Activated CD4-positive, alpha-beta T cell treated with anti-CD3 and anti-CD28 coated beads, Interleukin-2, amount 50 U/mL, for 16 hours (primary cell): ENCODE results near the gene MTNR1A.
"Not testable (repeated sequence)": the region's sequence is repeated elsewhere in the genome, so short reads cannot be mapped to it uniquely, and the experiment has no call there.

ENCODE experiments used
- DNase-seq: peaks from one replicate; pipeline ENCODE4 v3.0.0-alpha.2; 2020

The MTNR1A gene

DNA sequence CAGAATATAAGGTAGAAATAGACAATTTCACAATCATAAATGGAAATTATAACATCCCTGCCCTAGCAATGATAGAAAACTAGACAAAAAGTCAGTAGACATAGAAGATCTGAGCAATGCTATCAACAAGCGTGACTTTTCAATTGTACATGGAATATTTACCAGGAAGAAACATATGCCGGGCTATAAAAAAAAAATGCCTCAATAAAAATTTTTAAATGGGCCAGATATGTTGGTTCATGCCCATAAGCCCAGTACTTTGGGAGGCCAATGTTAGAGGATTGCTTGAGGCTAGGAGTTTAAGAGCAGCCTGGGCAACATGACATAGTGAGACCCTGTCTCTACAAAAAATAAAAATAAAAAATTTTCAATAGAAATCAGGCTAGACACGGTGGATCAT lies 5.3 kb upstream of the MTNR1A start:
- no peak for DNase-seq

DNA sequence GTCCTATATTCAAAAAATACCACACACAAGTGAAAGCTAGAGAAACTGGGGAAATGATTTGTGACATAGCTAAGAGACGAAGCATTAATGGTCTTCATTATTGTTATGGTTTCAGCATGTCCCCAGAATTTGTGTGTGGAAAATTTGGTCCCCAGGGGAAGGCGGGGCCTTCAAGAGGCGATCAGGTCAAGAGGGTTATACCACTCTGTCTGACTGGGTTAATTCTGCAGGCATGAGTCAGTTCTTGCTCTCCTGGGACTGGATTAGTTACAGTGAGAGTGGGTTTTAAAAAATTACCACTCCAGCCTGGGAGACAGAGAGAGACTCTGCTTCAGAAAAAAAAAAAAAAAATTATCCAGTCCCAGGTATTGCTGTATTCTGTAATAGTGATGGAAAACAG lies 2.1 kb upstream of the MTNR1A start:
- no peak for DNase-seq

DNA sequence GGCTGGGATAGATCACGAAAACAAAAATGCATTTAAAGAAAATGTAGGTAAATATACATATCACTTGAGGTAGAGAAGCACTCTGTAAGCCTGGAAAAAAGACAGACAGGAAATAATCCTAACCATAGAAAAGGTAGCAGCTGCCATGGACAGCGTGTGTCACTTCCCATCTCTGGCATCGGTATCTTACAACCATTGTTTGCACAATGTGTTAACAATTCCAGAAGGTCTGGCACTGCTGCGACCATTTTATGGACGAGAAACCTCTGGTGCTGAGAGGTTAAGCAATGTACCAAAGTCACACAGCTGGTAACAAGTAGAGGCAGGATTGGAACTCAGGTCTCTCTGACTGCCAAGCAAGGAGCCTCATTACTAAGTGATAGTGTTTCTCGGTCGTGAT lies 1.7 kb upstream of the MTNR1A start:
- DNase-seq, result no peak

- DNase-seq, result no peak
These were observed 841 bp downstream of the MTNR1A start for GRCh38 chr4:186554539-186554913.

DNA sequence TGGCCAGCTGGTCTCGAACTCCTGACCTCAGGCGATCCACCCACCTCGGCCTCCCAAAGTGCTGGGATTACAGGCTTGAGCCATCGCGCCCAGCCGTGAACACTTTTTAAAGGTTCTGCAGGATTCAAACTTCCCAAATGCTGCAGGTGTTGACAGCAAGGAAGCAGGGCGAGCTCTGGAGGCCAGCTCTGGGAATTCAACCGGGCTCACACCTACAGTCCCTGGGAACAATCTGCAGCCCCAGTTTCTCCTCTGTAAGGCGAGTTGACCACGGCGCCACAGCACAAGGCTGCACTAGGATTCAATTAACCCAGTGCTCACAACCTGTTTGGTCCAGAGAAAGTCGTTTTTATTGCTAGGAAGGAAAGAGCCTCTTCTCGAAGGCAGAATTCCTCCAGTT lies 1.6 kb downstream of the MTNR1A start:
- no peak for DNase-seq

GRCh38 chr4:186551849-186552248 lies 3.5 kb downstream of the MTNR1A start:
- no peak for DNase-seq

DNA sequence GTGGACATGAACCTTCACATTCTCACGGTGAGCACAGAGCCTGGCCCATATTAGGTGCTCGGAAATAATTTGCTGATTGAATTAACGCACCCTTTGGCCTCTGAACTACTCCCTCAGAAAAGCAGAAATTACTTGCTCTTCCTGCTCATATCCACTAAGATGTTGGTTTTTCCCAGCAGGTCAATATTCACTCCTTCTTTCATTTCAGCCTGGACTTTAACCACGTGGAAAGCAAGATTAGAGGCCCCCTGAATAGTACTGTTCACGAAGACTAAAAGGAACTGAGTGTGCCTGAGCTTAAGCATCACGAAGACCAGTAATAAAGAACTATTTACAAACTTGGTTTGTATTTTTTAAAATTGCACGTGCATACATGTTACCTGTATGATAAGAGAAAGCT lies 9.9 kb downstream of the MTNR1A start:
- DNase-seq, result no peak

- DNase-seq, result no peak
These were observed 12.2 kb downstream of the MTNR1A start for GRCh38 chr4:186543206-186543605.

DNA sequence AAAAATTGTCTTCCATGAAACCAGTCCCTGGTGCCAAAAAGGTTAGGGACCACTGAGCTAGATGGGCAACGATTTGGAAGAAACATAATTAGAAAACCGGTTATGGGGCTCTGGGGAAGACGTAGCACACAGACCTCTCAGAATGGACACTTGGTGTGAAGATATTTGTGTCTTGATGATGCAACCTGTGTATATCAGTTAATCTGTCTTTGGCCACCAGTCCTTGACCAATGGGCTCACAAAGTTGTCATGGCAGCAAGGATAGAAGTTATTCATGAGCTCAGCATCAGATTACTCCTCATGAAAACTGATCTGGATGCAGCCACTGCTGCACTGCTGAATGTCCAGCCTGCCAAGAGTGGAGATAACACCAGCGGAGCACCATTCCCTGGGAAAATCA lies 13.6 kb downstream of the MTNR1A start:
- DNase-seq, result no peak

GRCh38 chr4:186537843-186538521 lies 17.4 kb downstream of the MTNR1A start:
- no peak for DNase-seq

DNA sequence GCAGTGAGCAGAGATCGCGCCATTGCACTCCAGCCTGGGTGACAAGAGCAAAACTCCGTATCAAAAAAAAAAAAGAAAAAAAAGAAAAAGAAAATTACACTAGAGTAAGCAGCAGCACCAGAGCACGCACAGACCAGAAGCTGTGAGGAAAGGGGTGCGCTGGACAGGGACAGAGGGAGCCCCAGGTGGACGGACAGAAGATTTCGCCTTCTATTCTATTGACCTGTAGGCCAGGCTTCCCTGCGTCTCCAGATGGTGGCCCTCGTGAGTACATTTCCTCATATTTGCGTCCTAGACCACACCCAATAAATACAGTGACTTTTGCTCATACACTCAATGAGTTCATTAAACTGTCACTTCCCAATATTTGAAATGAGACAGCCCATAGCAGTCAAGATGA lies 19.1 kb downstream of the MTNR1A start:
- no peak for DNase-seq

- no peak for DNase-seq
These were observed 21.3 kb downstream of the MTNR1A start for GRCh38 chr4:186534056-186534455.

- not testable (repeated sequence) for DNase-seq
These were observed 31.4 kb downstream of the MTNR1A start for GRCh38 chr4:186523927-186524326.

DNA sequence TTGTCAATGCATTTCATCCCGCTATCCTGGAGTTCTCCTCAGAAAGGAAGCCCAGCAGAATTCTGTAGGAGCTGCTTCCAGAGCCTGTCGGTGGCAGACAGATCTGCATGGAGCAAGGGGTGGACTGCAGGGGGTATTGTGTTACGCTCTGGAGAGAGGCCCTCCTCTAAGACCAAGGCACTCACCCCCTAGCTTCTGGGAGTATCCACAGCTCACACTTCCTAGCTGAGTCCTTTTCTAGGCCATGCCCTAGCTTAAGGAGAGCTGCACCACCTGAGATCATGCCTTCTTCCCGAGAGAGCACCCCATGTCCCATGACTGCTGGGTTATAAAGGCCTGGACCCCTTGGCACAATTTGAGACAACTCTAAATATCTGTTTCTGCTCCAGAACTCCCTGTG lies 39.1 kb downstream of the MTNR1A start:
- DNase-seq, result no peak

DNA sequence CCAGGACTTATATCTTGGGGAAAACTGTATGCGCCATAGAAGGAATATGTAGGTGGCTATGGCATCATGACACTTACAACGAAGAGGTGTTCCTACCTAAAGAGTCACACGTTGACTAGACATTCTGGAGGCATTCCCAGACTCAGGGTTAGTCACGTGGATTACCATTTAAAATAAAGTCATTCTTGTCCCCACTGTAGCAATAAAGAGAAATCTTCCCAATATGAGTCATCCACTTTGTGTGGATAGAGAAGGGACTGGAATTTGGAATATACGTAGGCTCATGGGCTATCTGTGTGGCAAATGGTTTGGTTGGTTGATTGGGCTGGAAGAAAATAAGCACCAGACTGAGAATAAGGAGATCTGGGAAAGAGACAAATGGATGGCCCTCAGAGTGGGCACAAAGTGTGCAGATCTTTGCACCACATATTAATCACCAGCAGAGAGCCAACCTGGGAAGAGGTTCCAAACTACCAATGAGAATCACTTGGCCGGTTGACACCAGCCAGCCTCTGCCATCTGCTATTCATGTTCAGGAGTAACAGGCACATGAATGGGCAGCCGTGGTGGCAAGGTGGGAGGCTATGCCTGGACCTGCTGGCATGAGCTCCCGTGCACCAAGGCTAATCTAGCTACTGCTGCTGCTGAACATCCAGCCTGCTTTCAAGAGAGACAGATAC lies 41.0 kb downstream of the MTNR1A start:
- no peak for DNase-seq

DNA sequence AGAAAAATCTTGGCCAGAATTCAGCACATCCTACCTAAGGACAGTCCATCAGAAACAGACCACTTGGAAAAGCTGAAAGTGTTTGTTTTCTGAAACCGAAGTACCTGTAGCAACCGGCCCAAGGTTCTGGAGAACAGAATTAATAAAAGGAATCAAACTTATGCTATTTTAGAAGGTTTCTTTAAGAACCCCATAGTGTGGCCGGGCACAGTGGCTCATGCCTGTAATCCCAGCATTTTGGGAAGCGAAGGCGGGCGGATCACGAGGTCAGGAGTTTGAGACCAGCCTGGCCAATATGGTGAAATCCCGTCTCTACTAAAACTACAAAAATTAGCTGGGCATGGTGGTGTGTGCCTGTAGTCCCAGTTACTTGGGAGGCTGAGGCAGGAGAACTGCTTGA lies 50.6 kb downstream of the MTNR1A start:
- not testable (repeated sequence) for DNase-seq

DNA sequence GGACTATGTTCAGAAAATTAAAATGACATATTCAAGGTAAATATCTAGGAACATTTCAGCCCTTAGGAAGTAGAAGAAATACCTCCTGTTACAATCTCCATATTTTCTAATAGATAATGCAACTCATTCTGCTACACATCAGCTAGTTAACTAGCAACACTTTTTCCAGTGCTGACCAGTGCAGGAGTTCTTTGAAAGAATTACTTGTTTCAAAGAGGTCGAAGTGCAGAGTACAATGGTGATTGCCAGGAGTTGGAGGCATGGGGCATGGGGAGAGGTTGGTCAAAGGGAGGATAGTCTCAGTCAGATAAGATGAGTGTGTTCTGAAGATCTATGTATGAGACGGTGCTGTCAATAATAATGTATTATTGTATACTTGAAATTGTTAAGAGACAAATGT lies 53.1 kb downstream of the MTNR1A start:
- no peak for DNase-seq

- DNase-seq, result no peak
These were observed 53.8 kb downstream of the MTNR1A start for GRCh38 chr4:186501554-186501953.

DNA sequence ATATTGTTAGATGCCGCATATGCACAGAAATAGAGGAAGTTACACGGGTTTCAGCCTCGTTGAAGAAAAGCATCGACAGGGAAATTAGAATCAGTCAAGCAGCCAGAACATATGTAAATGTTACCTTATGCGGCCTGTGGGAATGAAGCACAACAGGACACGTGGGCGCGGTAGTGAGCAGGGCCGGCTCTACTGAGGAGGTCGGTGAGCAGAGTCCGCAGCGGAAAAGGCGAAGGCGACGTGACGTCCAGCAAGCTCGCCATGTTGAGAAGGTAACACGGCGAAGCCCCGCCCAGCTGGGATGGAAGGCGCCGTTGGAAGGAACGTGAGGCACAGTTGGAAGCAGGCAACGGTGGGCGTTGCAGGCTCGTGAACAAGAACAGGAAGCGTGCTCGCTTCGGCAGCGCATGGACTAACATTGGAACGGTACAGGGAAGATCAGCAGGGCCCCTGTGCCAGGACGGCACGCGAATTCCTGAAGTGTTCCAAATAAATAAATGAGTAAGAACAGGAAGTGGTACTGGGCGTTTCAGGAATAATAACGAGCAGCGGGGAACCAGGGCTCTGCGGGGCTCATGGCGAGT lies 54.6 kb downstream of the MTNR1A start:
- DNase-seq, result no peak

GRCh38 chr4:186499467-186499866 lies 55.9 kb downstream of the MTNR1A start:
- no peak for DNase-seq

DNA sequence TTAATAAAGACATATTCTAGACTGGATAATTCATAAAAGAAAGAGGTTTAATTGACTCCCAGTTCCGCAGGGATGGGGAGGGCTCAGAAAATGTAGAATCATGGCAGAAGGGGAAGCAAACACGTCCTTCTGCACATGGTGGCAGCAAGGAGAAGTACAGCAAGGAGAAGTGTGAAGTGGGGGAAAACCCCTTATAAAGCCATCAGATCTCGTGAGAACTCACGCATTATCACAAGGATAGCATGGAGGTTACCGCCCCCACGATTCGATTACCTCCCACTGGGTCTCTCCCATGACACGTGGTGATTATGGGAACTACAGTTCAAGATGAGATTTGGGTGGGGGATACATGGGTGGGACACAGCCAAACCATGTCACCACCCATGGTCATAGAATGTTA lies 58.3 kb downstream of the MTNR1A start:
- DNase-seq, result no peak

DNA sequence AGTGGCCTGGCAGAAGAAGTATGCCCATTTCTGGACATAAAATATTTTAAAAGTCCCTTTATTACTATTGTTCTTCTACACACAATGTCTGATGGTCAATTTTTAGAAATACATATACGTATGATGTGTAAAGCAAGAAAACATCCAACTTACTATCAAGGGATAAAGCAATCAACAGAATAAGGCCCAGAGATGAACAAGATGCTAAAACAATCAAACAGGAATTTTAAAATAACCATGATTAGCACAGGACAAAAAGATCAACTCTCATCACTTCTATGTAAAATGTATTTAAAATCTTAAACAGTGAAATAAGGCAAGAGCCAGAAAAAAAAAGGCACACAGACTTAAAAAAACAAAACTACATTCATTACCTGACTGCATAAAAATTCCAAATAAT lies 60.9 kb downstream of the MTNR1A start:
- no peak for DNase-seq

GRCh38 chr4:186487726-186488125 lies 67.6 kb downstream of the MTNR1A start:
- DNase-seq, result no peak

DNA sequence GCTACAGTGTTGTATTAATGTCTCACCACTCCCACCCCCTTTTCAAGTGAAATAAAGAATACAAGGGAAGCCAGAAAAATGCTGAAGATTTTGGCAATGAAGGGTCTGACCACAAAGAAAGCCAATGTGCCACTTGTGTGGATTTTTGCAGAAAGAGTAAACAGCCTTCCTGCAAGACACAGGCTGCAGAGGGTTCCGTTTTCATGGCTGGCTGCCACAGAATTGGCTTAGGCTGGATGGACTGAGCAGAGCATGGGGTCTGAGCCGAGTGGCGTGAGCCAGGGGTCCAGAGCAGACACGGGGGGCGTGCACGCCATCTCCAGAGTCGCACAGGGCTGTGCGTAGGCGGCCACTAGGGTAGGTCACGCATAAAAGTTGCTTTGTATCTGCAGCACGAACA lies 69.2 kb downstream of the MTNR1A start:
- no peak for DNase-seq
